A673 (cell line): ENCODE data around the gene OR9G1. TPM values are rescaled to one million over a fixed set of nuclear protein-coding genes. Genes with fewer than 3 reads are reported as not detected.
"Not testable (repeated sequence)": the region's sequence is repeated elsewhere in the genome, so short reads cannot be mapped to it uniquely, and the experiment has no call there.

Experiments
- BruUV-seq: library from RNA; stranded (reverse); fragments of 400-500 nt; replicated peaks from 2 replicates; lab custom pipeline; 2021; lab: Mats Ljungman, UMichigan
- CTCF ChIA-PET: fragments of 300-600 bp; sonication (Branson Sonifier 250); formaldehyde crosslinking; loops from one replicate; lab custom pipeline; 2022; ENCODE audit warnings: antibody characterized with exemption; lab: Charles Lee
- POLR2A ChIA-PET: fragments of 300-600 bp; sonication (Branson Sonifier 250); formaldehyde crosslinking; loops from one replicate; lab custom pipeline; 2022; ENCODE audit warnings: antibody characterized with exemption; ENCODE audit not compliant: low non-redundant PET; lab: Charles Lee
- DNase-seq: peaks from one replicate; pipeline ENCODE4 v3.0.0-alpha.2; 2015; ENCODE audit warnings: low spot score
- H3K27ac ChIP-seq: fragments of 200-600 bp; sonication (generic); 2 replicates; pipeline ENCODE4 v1.5.1; 2016; ENCODE audit warnings: mixed run types, low read depth, mild to moderate bottlenecking, mixed read lengths, antibody characterized with exemption, low read length; ENCODE audit not compliant: poor library complexity, severe bottlenecking
- H3K27me3 ChIP-seq: fragments of 200-600 bp; sonication (generic); replicated peaks from 2 replicates; pipeline ENCODE4 v1.6.1; 2017; ENCODE audit warnings: mixed run types, low read depth, mild to moderate bottlenecking, mixed read lengths, antibody characterized with exemption, low read length; ENCODE audit not compliant: insufficient read depth, poor library complexity
- H3K36me3 ChIP-seq: fragments of 200-600 bp; sonication (generic); 2 replicates; pipeline ENCODE4 v1.6.1; 2016; ENCODE audit warnings: mixed run types, mild to moderate bottlenecking, mixed read lengths, antibody characterized with exemption, low read length; ENCODE audit not compliant: insufficient read depth, poor library complexity, severe bottlenecking
- H3K4me1 ChIP-seq: fragments of 200-600 bp; sonication (generic); 2 replicates; pipeline ENCODE4 v1.6.1; 2017; ENCODE audit warnings: mixed run types, mild to moderate bottlenecking, mixed read lengths, antibody characterized with exemption, low read length; ENCODE audit not compliant: insufficient read depth, poor library complexity, severe bottlenecking
- H3K4me3 ChIP-seq: fragments of 200-600 bp; sonication (generic); 2 replicates; pipeline ENCODE4 v1.5.1; 2016; ENCODE audit warnings: low read depth, mixed run types, mild to moderate bottlenecking, mixed read lengths, low read length; ENCODE audit not compliant: poor library complexity, severe bottlenecking
- H3K9me3 ChIP-seq: fragments of 200-600 bp; sonication (generic); 2 replicates; pipeline ENCODE4 v1.6.1; 2016; ENCODE audit warnings: mixed run types, low read depth, mild to moderate bottlenecking, mixed read lengths, antibody characterized with exemption, low read length; ENCODE audit not compliant: poor library complexity, severe bottlenecking
- CTCF ChIP-seq: fragments of 300-800, 200-600 bp; sonication (generic); conservative IDR thresholded peaks from 2 replicates; pipeline ENCODE4 v1.5.1; 2017; ENCODE audit warnings: low read depth, mild to moderate bottlenecking, antibody characterized with exemption, low read length, moderate library complexity, mixed read lengths
- EZH2 ChIP-seq: fragments of 200-600 bp; sonication (generic); IDR thresholded peaks from 2 replicates; pipeline ENCODE4 v1.6.1; 2017; ENCODE audit warnings: borderline replicate concordance, low read depth, mild to moderate bottlenecking, mixed read lengths, antibody characterized with exemption, low read length; ENCODE audit not compliant: poor library complexity, severe bottlenecking
- intact Hi-C: fragments of 100-400 bp; cut with micrococcal nuclease; formaldehyde crosslinking; loops from one replicate; pipeline ENCODE4 v1.10.0; 2022; ENCODE audit not compliant: unreplicated experiment
- total RNA-seq: library from RNA; stranded (reverse); gene quantifications from 2 replicates; pipeline ENCODE4 v1.2.3, GENCODE V29; 2021

Gene OR9G1
- total RNA-seq, 1 experiment from 2014 or later: not detected

DNA sequence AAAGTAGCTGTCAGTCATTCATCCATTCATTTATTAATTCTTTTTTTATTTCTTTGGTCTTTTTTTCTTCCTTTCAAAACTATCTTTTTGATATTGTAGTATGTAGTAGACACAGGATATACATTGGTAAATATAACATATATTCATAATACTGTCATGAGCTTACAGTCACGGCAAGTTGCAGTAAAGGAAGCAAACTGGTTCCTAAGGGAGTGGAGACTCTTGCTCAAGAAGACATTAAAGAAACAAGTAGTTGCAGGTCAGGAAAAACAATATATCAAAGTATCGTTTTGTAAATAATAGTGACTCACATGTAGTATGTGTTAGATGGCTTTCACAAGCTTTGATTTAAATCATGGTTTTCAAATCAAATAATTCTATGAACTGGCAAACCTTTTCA, 27.9 kb upstream of the OR9G1 start:
- Histone ChIP-seq H3K27me3 (no peaks in the 10 kb centered on the region), H3K36me3 (no peaks in the 10 kb centered on the region), H3K4me3 (no peak overlapping the region), H3K9me3 (no peaks in the 10 kb centered on the region), H3K27ac (no peak overlapping the region), H3K4me1 (no peaks in the 10 kb centered on the region)
- ChIA-PET POLR2A (no interaction called here), CTCF (no interaction called here)
- DNase-seq: no peak
- BruUV-seq: no TSS peak
- no peak for TF ChIP-seq EZH2
- no peak for TF ChIP-seq CTCF
- intact Hi-C loops: no loop called here

GRCh38 chr11:56688554-56689100, 10.3 kb upstream of the OR9G1 start:
- intact Hi-C loops: no loop called here
- TF ChIP-seq CTCF (no peak), EZH2 (no peak)
- CTCF ChIA-PET: no interaction called here
- POLR2A ChIA-PET: no interaction called here
- no peaks in the 10 kb centered on the region for H3K27me3 ChIP-seq
- no peak for DNase-seq
- H3K9me3 ChIP-seq: no peaks in the 10 kb centered on the region
- H3K27ac ChIP-seq: no peak overlapping the region
- H3K4me3 ChIP-seq: no peak overlapping the region
- BruUV-seq: no TSS peak
- no peaks in the 10 kb centered on the region for H3K4me1 ChIP-seq
- no peaks in the 10 kb centered on the region for H3K36me3 ChIP-seq

DNA sequence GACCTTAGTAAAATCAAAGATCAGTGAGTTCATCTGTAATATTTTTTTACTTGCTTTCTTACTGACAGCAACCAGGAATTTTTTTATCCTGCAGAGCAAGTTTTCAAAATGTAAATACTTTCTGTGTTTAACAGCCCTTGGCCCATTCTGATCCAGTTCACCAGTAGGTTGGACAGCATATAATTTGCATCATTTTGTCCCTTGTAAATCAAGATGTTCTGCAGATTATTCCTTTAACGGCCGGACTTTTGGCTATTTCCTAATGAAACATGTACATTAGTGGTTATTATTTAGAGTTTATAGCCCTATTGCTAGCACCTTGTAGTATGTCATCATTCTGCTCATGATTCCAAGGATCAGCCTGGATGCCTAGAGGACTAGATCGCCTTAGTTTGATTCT, 7.7 kb upstream of the OR9G1 start:
- not testable (repeated sequence) for BruUV-seq

GRCh38 chr11:56693428-56693827, 5.5 kb upstream of the OR9G1 start:
- no peaks in the 10 kb centered on the region for H3K36me3 ChIP-seq
- H3K27ac ChIP-seq: no peak overlapping the region
- intact Hi-C loops: no loop called here
- no peak overlapping the region for H3K4me3 ChIP-seq
- no TSS peak for BruUV-seq
- no peaks in the 10 kb centered on the region for H3K27me3 ChIP-seq
- no peaks in the 10 kb centered on the region for H3K9me3 ChIP-seq
- POLR2A ChIA-PET: no interaction called here
- DNase-seq: no peak
- H3K4me1 ChIP-seq: no peaks in the 10 kb centered on the region
- CTCF ChIA-PET: no interaction called here
- TF ChIP-seq EZH2: no peak

More for the DNA sequence above, 7.7 kb upstream of the OR9G1 start:
- H3K27me3 ChIP-seq, H3K27ac ChIP-seq, H3K4me1 ChIP-seq, intact Hi-C loops, H3K36me3 ChIP-seq, CTCF ChIA-PET, H3K4me3 ChIP-seq, H3K9me3 ChIP-seq, POLR2A ChIA-PET, DNase-seq: not testable (repeated sequence)
